IMR-90 (cell line): Measurements from ENCODE around the gene CLNK.

Experiments
- CEBPB ChIP-seq: IDR thresholded peaks from 2 replicates; pipeline ENCODE4 v1.6.1; 2012; ENCODE audit warnings: low read depth, low read length, improper control_type of control experiment
- CHD1 ChIP-seq: IDR thresholded peaks from 2 replicates; pipeline ENCODE4 v1.6.1; 2012; ENCODE audit warnings: low read depth, low read length, improper control_type of control experiment
- FOS ChIP-seq: fragments of 150-350 bp; IDR thresholded peaks from 2 replicates; pipeline ENCODE4 v1.6.1; 2016; ENCODE audit warnings: low read depth, low read length
- MAZ ChIP-seq: IDR thresholded peaks from 2 replicates; pipeline ENCODE4 v1.6.1; 2012; ENCODE audit warnings: low read depth, mild to moderate bottlenecking, low read length, improper control_type of control experiment, moderate library complexity, borderline replicate concordance
- POLR2A ChIP-seq: IDR thresholded peaks from 2 replicates; pipeline ENCODE4 v1.6.1; 2012; ENCODE audit warnings: mild to moderate bottlenecking, low read depth, low read length
- RAD21 ChIP-seq: IDR thresholded peaks from 2 replicates; pipeline ENCODE4 v1.6.1; 2012; ENCODE audit warnings: low read length, improper control_type of control experiment
- RCOR1 ChIP-seq: IDR thresholded peaks from 2 replicates; pipeline ENCODE4 v1.6.1; 2012; ENCODE audit warnings: mild to moderate bottlenecking, low read length, improper control_type of control experiment; ENCODE audit not compliant: insufficient replicate concordance
- RFX5 ChIP-seq: IDR thresholded peaks from 2 replicates; pipeline ENCODE4 v1.8.0; 2012; ENCODE audit warnings: low read depth, mild to moderate bottlenecking, low read length, moderate library complexity
- SMC3 ChIP-seq: fragments of 150-350 bp; IDR thresholded peaks from 2 replicates; pipeline ENCODE4 v1.6.1; 2016; ENCODE audit warnings: low read depth, mild to moderate bottlenecking, antibody characterized with exemption, low read length, moderate library complexity
- TF ChIP-seq, protein P1 (sequence below): conservative IDR thresholded peaks from 2 replicates; pipeline ENCODE4 v1.5.1; 2012; ENCODE audit warnings: mild to moderate bottlenecking, low read depth, low read length, improper control_type of control experiment
- TF ChIP-seq, protein P2 (sequence below): fragments of 150-350 bp; IDR thresholded peaks from 2 replicates; pipeline ENCODE4 v1.6.1; 2016; ENCODE audit warnings: low read depth, mild to moderate bottlenecking, low read length, moderate library complexity, borderline replicate concordance
- TF ChIP-seq, protein P3 (sequence below): fragments of 150-350 bp; IDR thresholded peaks from 2 replicates; pipeline ENCODE4 v1.6.1; 2017; ENCODE audit warnings: mild to moderate bottlenecking, antibody characterized with exemption, low read length, low read depth

DNA sequence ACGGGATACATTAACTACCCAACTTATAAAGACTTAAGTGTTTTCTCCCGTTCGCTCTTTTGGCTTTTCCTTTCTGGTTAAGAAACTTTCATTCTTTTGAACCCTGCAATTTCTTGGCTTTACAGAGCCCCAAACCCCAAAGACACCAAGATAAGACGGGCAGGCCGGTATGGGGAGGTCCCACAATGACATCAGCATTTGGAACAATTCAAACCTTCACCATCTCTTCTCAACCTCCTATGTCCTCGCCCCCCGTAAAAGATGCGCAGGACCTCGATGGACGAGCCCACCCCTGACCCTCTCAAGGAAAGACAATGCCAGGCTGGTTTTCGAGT lies 228.3 kb downstream of the CLNK start:
- TF ChIP-seq, protein P1, sequence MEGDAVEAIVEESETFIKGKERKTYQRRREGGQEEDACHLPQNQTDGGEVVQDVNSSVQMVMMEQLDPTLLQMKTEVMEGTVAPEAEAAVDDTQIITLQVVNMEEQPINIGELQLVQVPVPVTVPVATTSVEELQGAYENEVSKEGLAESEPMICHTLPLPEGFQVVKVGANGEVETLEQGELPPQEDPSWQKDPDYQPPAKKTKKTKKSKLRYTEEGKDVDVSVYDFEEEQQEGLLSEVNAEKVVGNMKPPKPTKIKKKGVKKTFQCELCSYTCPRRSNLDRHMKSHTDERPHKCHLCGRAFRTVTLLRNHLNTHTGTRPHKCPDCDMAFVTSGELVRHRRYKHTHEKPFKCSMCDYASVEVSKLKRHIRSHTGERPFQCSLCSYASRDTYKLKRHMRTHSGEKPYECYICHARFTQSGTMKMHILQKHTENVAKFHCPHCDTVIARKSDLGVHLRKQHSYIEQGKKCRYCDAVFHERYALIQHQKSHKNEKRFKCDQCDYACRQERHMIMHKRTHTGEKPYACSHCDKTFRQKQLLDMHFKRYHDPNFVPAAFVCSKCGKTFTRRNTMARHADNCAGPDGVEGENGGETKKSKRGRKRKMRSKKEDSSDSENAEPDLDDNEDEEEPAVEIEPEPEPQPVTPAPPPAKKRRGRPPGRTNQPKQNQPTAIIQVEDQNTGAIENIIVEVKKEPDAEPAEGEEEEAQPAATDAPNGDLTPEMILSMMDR = no peak
- no peak for TF ChIP-seq POLR2A
- TF ChIP-seq RFX5 = no peak
- TF ChIP-seq CHD1 = no peak
- TF ChIP-seq, protein P2, sequence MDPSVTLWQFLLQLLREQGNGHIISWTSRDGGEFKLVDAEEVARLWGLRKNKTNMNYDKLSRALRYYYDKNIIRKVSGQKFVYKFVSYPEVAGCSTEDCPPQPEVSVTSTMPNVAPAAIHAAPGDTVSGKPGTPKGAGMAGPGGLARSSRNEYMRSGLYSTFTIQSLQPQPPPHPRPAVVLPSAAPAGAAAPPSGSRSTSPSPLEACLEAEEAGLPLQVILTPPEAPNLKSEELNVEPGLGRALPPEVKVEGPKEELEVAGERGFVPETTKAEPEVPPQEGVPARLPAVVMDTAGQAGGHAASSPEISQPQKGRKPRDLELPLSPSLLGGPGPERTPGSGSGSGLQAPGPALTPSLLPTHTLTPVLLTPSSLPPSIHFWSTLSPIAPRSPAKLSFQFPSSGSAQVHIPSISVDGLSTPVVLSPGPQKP = no peak
- TF ChIP-seq SMC3 = no peak
- TF ChIP-seq RAD21 = no peak
- TF ChIP-seq, protein P3, sequence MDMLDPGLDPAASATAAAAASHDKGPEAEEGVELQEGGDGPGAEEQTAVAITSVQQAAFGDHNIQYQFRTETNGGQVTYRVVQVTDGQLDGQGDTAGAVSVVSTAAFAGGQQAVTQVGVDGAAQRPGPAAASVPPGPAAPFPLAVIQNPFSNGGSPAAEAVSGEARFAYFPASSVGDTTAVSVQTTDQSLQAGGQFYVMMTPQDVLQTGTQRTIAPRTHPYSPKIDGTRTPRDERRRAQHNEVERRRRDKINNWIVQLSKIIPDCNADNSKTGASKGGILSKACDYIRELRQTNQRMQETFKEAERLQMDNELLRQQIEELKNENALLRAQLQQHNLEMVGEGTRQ = no peak
- TF ChIP-seq CEBPB = no peak
- TF ChIP-seq FOS = no peak
- no peak for TF ChIP-seq MAZ
- no peak for TF ChIP-seq RCOR1
